Neural cell (in vitro differentiated cells): Measurements from ENCODE around the gene CALHM5.

Experiments
- CTCF ChIP-seq: fragments of 450-650 bp; IDR thresholded peaks from 2 replicates; pipeline ENCODE4 v1.5.1; 2014; ENCODE audit warnings: antibody characterized with exemption, mild to moderate bottlenecking, moderate library complexity; ENCODE audit not compliant: poor library complexity, severe bottlenecking
- EP300 ChIP-seq: fragments of 450-650 bp; conservative IDR thresholded peaks from 2 replicates; pipeline ENCODE4 v1.6.1; 2014; ENCODE audit warnings: antibody characterized with exemption, mild to moderate bottlenecking, moderate library complexity; ENCODE audit not compliant: poor library complexity, severe bottlenecking
- EZH2 ChIP-seq: fragments of 200-600, 300-800 bp; shearing (Covaris generic), sonication (generic); IDR thresholded peaks from 2 replicates; pipeline ENCODE4 v1.6.1; 2014; ENCODE audit warnings: antibody characterized with exemption, low read length, borderline replicate concordance, mild to moderate bottlenecking; ENCODE audit not compliant: insufficient read depth, poor library complexity, severe bottlenecking
- MXI1 ChIP-seq: fragments of 450-650 bp; conservative IDR thresholded peaks from 2 replicates; pipeline ENCODE4 v1.6.1; 2014; ENCODE audit warnings: antibody characterized with exemption, mild to moderate bottlenecking; ENCODE audit not compliant: poor library complexity, severe bottlenecking
- POLR2AphosphoS5 ChIP-seq: IDR thresholded peaks from 2 replicates; pipeline ENCODE4 v1.6.1; 2012
- SMC3 ChIP-seq: fragments of 450-650 bp; conservative IDR thresholded peaks from 2 replicates; pipeline ENCODE4 v1.6.1; 2014; ENCODE audit warnings: antibody characterized with exemption, mild to moderate bottlenecking, moderate library complexity; ENCODE audit not compliant: poor library complexity
- TAF1 ChIP-seq: IDR thresholded peaks from 2 replicates; pipeline ENCODE4 v1.6.1; 2012; ENCODE audit warnings: low read depth
- TF ChIP-seq, protein P1 (sequence below): IDR thresholded peaks from 2 replicates; pipeline ENCODE4 v1.6.1; 2012; ENCODE audit warnings: borderline replicate concordance

DNA sequence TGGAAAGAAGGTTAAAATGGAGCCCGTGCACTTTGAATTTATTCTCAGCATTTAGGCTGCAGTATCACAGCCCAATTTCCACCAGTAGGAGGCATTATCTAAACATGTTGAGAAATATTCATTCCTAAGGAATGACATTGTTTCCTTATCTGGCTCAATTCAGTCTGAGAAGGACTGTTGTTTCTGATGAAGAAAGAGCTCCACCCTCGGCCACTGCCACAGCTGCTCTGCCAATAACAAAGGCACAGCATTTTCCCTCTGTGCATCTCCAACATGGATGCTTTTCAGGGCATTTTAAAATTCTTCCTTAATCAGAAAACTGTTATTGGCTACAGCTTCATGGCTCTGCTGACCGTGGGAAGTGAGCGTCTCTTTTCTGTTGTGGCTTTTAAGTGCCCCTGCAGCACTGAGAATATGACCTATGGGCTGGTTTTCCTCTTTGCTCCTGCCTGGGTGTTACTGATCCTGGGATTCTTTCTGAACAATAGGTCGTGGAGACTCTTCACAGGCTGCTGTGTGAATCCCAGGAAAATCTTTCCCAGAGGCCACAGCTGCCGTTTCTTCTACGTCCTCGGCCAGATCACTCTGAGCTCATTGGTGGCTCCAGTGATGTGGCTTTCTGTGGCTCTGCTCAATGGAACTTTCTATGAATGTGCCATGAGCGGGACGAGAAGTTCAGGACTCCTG is at the start of gene CALHM5:
- TF ChIP-seq CTCF (no peak), EP300 (no peak), EZH2 (no peak), SMC3 (no peak), TAF1 (no peak), POLR2AphosphoS5 (no peak), MXI1 (no peak)
- TF ChIP-seq, protein P1, sequence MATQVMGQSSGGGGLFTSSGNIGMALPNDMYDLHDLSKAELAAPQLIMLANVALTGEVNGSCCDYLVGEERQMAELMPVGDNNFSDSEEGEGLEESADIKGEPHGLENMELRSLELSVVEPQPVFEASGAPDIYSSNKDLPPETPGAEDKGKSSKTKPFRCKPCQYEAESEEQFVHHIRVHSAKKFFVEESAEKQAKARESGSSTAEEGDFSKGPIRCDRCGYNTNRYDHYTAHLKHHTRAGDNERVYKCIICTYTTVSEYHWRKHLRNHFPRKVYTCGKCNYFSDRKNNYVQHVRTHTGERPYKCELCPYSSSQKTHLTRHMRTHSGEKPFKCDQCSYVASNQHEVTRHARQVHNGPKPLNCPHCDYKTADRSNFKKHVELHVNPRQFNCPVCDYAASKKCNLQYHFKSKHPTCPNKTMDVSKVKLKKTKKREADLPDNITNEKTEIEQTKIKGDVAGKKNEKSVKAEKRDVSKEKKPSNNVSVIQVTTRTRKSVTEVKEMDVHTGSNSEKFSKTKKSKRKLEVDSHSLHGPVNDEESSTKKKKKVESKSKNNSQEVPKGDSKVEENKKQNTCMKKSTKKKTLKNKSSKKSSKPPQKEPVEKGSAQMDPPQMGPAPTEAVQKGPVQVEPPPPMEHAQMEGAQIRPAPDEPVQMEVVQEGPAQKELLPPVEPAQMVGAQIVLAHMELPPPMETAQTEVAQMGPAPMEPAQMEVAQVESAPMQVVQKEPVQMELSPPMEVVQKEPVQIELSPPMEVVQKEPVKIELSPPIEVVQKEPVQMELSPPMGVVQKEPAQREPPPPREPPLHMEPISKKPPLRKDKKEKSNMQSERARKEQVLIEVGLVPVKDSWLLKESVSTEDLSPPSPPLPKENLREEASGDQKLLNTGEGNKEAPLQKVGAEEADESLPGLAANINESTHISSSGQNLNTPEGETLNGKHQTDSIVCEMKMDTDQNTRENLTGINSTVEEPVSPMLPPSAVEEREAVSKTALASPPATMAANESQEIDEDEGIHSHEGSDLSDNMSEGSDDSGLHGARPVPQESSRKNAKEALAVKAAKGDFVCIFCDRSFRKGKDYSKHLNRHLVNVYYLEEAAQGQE, result no peak
